ENCODE results near the gene PDHA2. TPM values are rescaled to one million over a fixed set of nuclear protein-coding genes. Genes with fewer than 3 reads are reported as not detected.
A peak's percentile ranks its signal among the peaks of the same experiment; 100 is the strongest.

PDHA2 gene
- total RNA-seq, 3 donors from 2014 or later, result not detected

GRCh38 chr4:95830651-95831050 lies 9.2 kb upstream of the PDHA2 start:
- no peaks in the 10 kb centered on the region for H3K4me1 ChIP-seq (ENCODE audit: low read depth)
- H3K9me3 ChIP-seq, result no peaks in the 10 kb centered on the region
- H3K4me3 ChIP-seq, result no peak overlapping the region
- intact Hi-C loops (cut with DNase I, micrococcal nuclease), result no loop called here
- ATAC-seq, result no peak
- no peak for TF ChIP-seq CTCF (IDR thresholded peaks at IDR 0.05)
- no peak for DNase-seq
- H3K36me3 ChIP-seq (ENCODE audit: low read depth), result no peaks in the 10 kb centered on the region

- no peak for ATAC-seq
- no peaks in the 10 kb centered on the region for H3K4me1 ChIP-seq (ENCODE audit: low read depth)
These were observed 8.7 kb upstream of the PDHA2 start for GRCh38 chr4:95831166-95831565.

GRCh38 chr4:95833711-95834194 lies 6.1 kb upstream of the PDHA2 start:
- Histone ChIP-seq H3K4me3 (no peak overlapping the region), H3K9me3 (no peaks in the 10 kb centered on the region), H3K36me3 (ENCODE audit: low read depth) (no peaks in the 10 kb centered on the region), H3K4me1 (ENCODE audit: low read depth) (no peaks in the 10 kb centered on the region)
- DNase-seq (no peak), ATAC-seq (no peak)
- intact Hi-C loops (cut with DNase I, micrococcal nuclease), result no loop called here
- TF ChIP-seq CTCF (IDR thresholded peaks at IDR 0.05), result no peak

More at GRCh38 chr4:95831166-95831565, 8.7 kb upstream of the PDHA2 start:
- Histone ChIP-seq H3K4me3 (no peak overlapping the region), H3K9me3 (no peaks in the 10 kb centered on the region), H3K36me3 (ENCODE audit: low read depth) (no peaks in the 10 kb centered on the region)
- intact Hi-C loops (cut with DNase I, micrococcal nuclease), result no loop called here
- no peak for DNase-seq
- no peak for TF ChIP-seq CTCF (IDR thresholded peaks at IDR 0.05)

GRCh38 chr4:95835672-95836071 lies 4.2 kb upstream of the PDHA2 start:
- no peaks in the 10 kb centered on the region for H3K9me3 ChIP-seq
- ATAC-seq (no peak), DNase-seq (peak in 1 of 3 donors; percentile 8)
- H3K36me3 ChIP-seq (ENCODE audit: low read depth), result no peaks in the 10 kb centered on the region
- TF ChIP-seq CTCF (IDR thresholded peaks at IDR 0.05), result no peak
- H3K4me1 ChIP-seq (ENCODE audit: low read depth), result no peaks in the 10 kb centered on the region
- no peak overlapping the region for H3K4me3 ChIP-seq
- intact Hi-C loops (cut with DNase I, micrococcal nuclease), result no loop called here

GRCh38 chr4:95838192-95838591 lies 1.7 kb upstream of the PDHA2 start:
- ATAC-seq, result no peak
- intact Hi-C loops (cut with DNase I, micrococcal nuclease), result no loop called here
- no peaks in the 10 kb centered on the region for H3K4me1 ChIP-seq (ENCODE audit: low read depth)
- no peaks in the 10 kb centered on the region for H3K9me3 ChIP-seq
- no peaks in the 10 kb centered on the region for H3K36me3 ChIP-seq (ENCODE audit: low read depth)
- no peak for DNase-seq
- no peak for TF ChIP-seq CTCF (IDR thresholded peaks at IDR 0.05)
- no peak overlapping the region for H3K4me3 ChIP-seq

- H3K4me1 ChIP-seq (ENCODE audit: low read depth), result no peaks in the 10 kb centered on the region
- DNase-seq (no peak), ATAC-seq (no peak)
- no peak for TF ChIP-seq CTCF (IDR thresholded peaks at IDR 0.05)
- no peaks in the 10 kb centered on the region for H3K9me3 ChIP-seq
- H3K4me3 ChIP-seq, result no peak overlapping the region
- H3K36me3 ChIP-seq (ENCODE audit: low read depth), result no peaks in the 10 kb centered on the region
- intact Hi-C loops (cut with DNase I, micrococcal nuclease), result no loop called here
These were observed 8.1 kb downstream of the PDHA2 start for GRCh38 chr4:95847908-95848460.
